ENCODE data around the gene C10orf105. TPM values are rescaled to one million over a fixed set of nuclear protein-coding genes. Genes with fewer than 3 reads are reported as not detected.

C10orf105 gene
- total and polyA plus RNA-seq, 2 of the 8 experiments (the other 6 are each of a cell fraction or from before 2014, with no cell fraction given) = 0.71 to 0.73 TPM

- Histone ChIP-seq H3K4me1 (replicated peaks in 1 of 4; ENCODE audit: control insufficient read depth in 3 of 4, insufficient read depth in 4 of 4, low read length in 3 of 4) (no peaks in the 10 kb centered on the region; a peak in 1 of 7 replicates), H3K79me2 (ENCODE audit: control insufficient read depth in 1 of 2, insufficient read depth in 2 of 2, low read length in 2 of 2) (no peaks in the 10 kb centered on the region), H3K27me3 (replicated peaks in 1 of 4; ENCODE audit: control insufficient read depth in 3 of 4, extremely low read depth in 1 of 4, insufficient read depth in 3 of 4, low read length in 3 of 4) (no peaks in the 10 kb centered on the region; a peak in 1 of 7 replicates), H3K4ac (replicated peaks; ENCODE audit: insufficient read length, low read depth, low read length) (no peak overlapping the region), H4K91ac (replicated peaks; ENCODE audit: insufficient read length, low read length) (no peak overlapping the region), H2AFZ (ENCODE audit: low read length) (no peak overlapping the region), H3K14ac (ENCODE audit: insufficient read length) (no peak overlapping the region), H3K4me2 (ENCODE audit: insufficient read depth in 1 of 2, low read depth in 2 of 2, low read length in 2 of 2) (no peak overlapping the region), H3K9ac (replicated peaks in 1 of 4; ENCODE audit: extremely low read depth in 1 of 4, low read depth in 3 of 4, low read length in 3 of 4) (no peak overlapping the region), H4K8ac (ENCODE audit: extremely low read depth, insufficient read depth, low read length) (no peak overlapping the region), H3K27ac (ENCODE audit: low read depth, low read length) (no peak overlapping the region), H2BK120ac (replicated peaks; ENCODE audit: low read depth, low read length) (no peak overlapping the region), H2BK5ac (ENCODE audit: low read depth, low read length) (no peak overlapping the region), H4K5ac (ENCODE audit: insufficient read length, low read depth, low read length) (no peak overlapping the region), H3K23me2 (ENCODE audit: low read depth, low read length) (no peaks in the 10 kb centered on the region), H3K23ac (ENCODE audit: insufficient read length) (no peak overlapping the region), H3K18ac (ENCODE audit: extremely low read depth, low read length) (no peak overlapping the region), H2BK12ac (ENCODE audit: low read depth, low read length) (no peak overlapping the region), H4K20me1 (replicated peaks in 1 of 2; ENCODE audit: control insufficient read depth in 1 of 2, insufficient read depth in 2 of 2, low read length in 2 of 2) (no peaks in the 10 kb centered on the region), H3K4me3 (ENCODE audit: extremely low read depth in 1 of 4, insufficient read depth in 2 of 4, low read depth in 3 of 4, low read length in 4 of 4) (no peak overlapping the region), H3K79me1 (ENCODE audit: low read depth, low read length) (no peaks in the 10 kb centered on the region), H2AK5ac (ENCODE audit: low read depth, low read length) (no peak overlapping the region), H3K9me3 (ENCODE audit: insufficient read depth in 2 of 2, low read depth in 1 of 2, low read length in 1 of 2) (no peaks in the 10 kb centered on the region), H3K36me3 (ENCODE audit: control insufficient read depth in 2 of 4, insufficient read depth in 4 of 4, low read length in 3 of 4) (no peaks in the 10 kb centered on the region), H2BK20ac (ENCODE audit: low read length) (no peak overlapping the region), H3K56ac (replicated peaks; ENCODE audit: insufficient read length, low read depth, low read length) (no peak overlapping the region), H2BK15ac (ENCODE audit: low read length) (no peak overlapping the region)
- 85% methylated on average over 22 of the region's 22 CpGs; no CpG with 5 or more reads in 1 of the 2 experiments for WGBS, 2 experiments (ENCODE audit: extremely low coverage in 1 of 2, insufficient coverage in 1 of 2, insufficient read length in 1 of 2, insufficient replicate concordance in 2 of 2, low coverage in 1 of 2, low lambda C conversion rate in 2 of 2, missing lambda C conversion rate in 1 of 2)
- CTCF ChIA-PET (ENCODE audit: partially characterized antibody) = interaction anchor here (0.8 to 5.3 kb wide), 16 partner anchors 9 to 383 kb away, joined by 3 to 44 read pairs (median 5); partner anchors contain the start of genes CDH23 and VSIR
- POLR2A ChIA-PET (ENCODE audit: partially characterized antibody) = interaction anchor here (1.2 kb wide), 1 partner anchor 14 kb away, joined by 3 read pairs; no protein-coding TSS in a partner anchor
- DNase-seq (ENCODE audit: low read depth in 1 of 2, low spot score in 2 of 2) (no peak), FAIRE-seq (no peak)
- TF ChIP-seq SRF (IDR thresholded peaks at IDR 0.05; ENCODE audit: low read depth, low read length) (no peak), NRF1 (IDR thresholded peaks at IDR 0.05; ENCODE audit: low read depth, low read length) (no peak), ATF2 (IDR thresholded peaks at IDR 0.05; ENCODE audit: low read length) (no peak), BRCA1 (IDR thresholded peaks at IDR 0.05; ENCODE audit: low read depth, low read length) (no peak), POLR2A (IDR thresholded peaks at IDR 0.05; ENCODE audit: control extremely low read depth in 1 of 2, low read depth in 2 of 2, low read length in 2 of 2) (no peak), EP300 (IDR thresholded peaks at IDR 0.05; ENCODE audit: borderline replicate concordance in 1 of 2, low read depth in 2 of 2, low read length in 2 of 2) (no peak), CBX8 (IDR thresholded peaks at IDR 0.05; ENCODE audit: borderline replicate concordance, low read depth, low read length) (no peak), CBX5 (IDR thresholded peaks at IDR 0.05; ENCODE audit: low read depth, low read length) (no peak), RFX5 (IDR thresholded peaks at IDR 0.05; ENCODE audit: borderline replicate concordance, low read depth, low read length) (no peak), YY1 (IDR thresholded peaks at IDR 0.05; ENCODE audit: low read depth, low read length) (no peak), TEAD4 (IDR thresholded peaks at IDR 0.05; ENCODE audit: low read depth, low read length) (no peak), TCF12 (IDR thresholded peaks at IDR 0.05; ENCODE audit: low read depth, low read length) (no peak)
These were observed 46.5 kb upstream of the C10orf105 start for GRCh38 chr10:71765906-71766716.
